ENCODE data around the gene CEP112. TPM values are rescaled to one million over a fixed set of nuclear protein-coding genes. Genes with fewer than 3 reads are reported as not detected.

CEP112 gene
- total and polyA plus RNA-seq, 7 donors: 4.5 to 19.4 (median 9.7) TPM

GRCh38 chr17:65902831-65903522 is 289.0 kb downstream of the CEP112 start:
- ATAC-seq: peak in 3 of 4 donors; percentile 39 to 89 (median 67)
- WGBS, 3 donors: 61 to 70% (median 68%) methylated on average over 11 of the region's 11 CpGs

GRCh38 chr17:65902155-65902554 is 289.8 kb downstream of the CEP112 start:
- Histone ChIP-seq H3K36me3 (ENCODE audit: insufficient read depth in 1 of 2, low read depth in 1 of 2) (no peaks in the 10 kb centered on the region), H3K4me1 (no peaks in the 10 kb centered on the region), H3K9me3 (no peaks in the 10 kb centered on the region), H3K4me3 (no peak overlapping the region), H3K27me3 (ENCODE audit: insufficient read depth in 3 of 3, low read length in 2 of 3) (no peaks in the 10 kb centered on the region), H3K27ac (no peak overlapping the region)
- 97 to 99% (median 97%) methylated on average over 10 of the region's 10 CpGs for WGBS, 3 donors
- intact Hi-C loops (cut with DNase I): no loop called here
- no peak for TF ChIP-seq CTCF (IDR thresholded peaks at IDR 0.05)
- no peak for DNase-seq
- no peak for ATAC-seq

More at GRCh38 chr17:65902831-65903522, 289.0 kb downstream of the CEP112 start:
- H3K27ac ChIP-seq: no peak overlapping the region
- no peaks in the 10 kb centered on the region for H3K9me3 ChIP-seq
- intact Hi-C loops (cut with DNase I): no loop called here
- no peak for TF ChIP-seq CTCF (IDR thresholded peaks at IDR 0.05)
- H3K36me3 ChIP-seq (ENCODE audit: insufficient read depth in 1 of 2, low read depth in 1 of 2): no peaks in the 10 kb centered on the region
- no peaks in the 10 kb centered on the region for H3K27me3 ChIP-seq (ENCODE audit: insufficient read depth in 3 of 3, low read length in 2 of 3)
- H3K4me3 ChIP-seq: no peak overlapping the region
- no peaks in the 10 kb centered on the region for H3K4me1 ChIP-seq
- peak in 1 of 2 donors; percentile 12 for DNase-seq

- intact Hi-C loops (cut with DNase I): no loop called here
- no peak overlapping the region for H3K4me3 ChIP-seq
- no peak overlapping the region for H3K27ac ChIP-seq
- H3K27me3 ChIP-seq (ENCODE audit: insufficient read depth in 3 of 3, low read length in 2 of 3): no peaks in the 10 kb centered on the region
- ATAC-seq (no peak), DNase-seq (no peak)
- H3K9me3 ChIP-seq: no peaks in the 10 kb centered on the region
- no peaks in the 10 kb centered on the region for H3K36me3 ChIP-seq (ENCODE audit: insufficient read depth in 1 of 2, low read depth in 1 of 2)
- no peak for TF ChIP-seq CTCF (IDR thresholded peaks at IDR 0.05)
- no peaks in the 10 kb centered on the region for H3K4me1 ChIP-seq
These were observed 290.5 kb downstream of the CEP112 start for GRCh38 chr17:65901394-65901793.

GRCh38 chr17:65900216-65900615 is 291.7 kb downstream of the CEP112 start:
- ATAC-seq (no peak), DNase-seq (no peak)
- 91 to 92% (median 92%) methylated on average over 6 of the region's 6 CpGs for WGBS, 3 donors
- no peak for TF ChIP-seq CTCF (IDR thresholded peaks at IDR 0.05)
- H3K4me3 ChIP-seq: no peak overlapping the region
- no peaks in the 10 kb centered on the region for H3K27me3 ChIP-seq (ENCODE audit: insufficient read depth in 3 of 3, low read length in 2 of 3)
- intact Hi-C loops (cut with DNase I): no loop called here
- H3K9me3 ChIP-seq: no peaks in the 10 kb centered on the region
- H3K36me3 ChIP-seq (ENCODE audit: insufficient read depth in 1 of 2, low read depth in 1 of 2): no peaks in the 10 kb centered on the region
- H3K4me1 ChIP-seq: no peaks in the 10 kb centered on the region
- H3K27ac ChIP-seq: no peak overlapping the region

- Histone ChIP-seq H3K4me3 (no peak overlapping the region), H3K27ac (no peak overlapping the region), H3K27me3 (ENCODE audit: insufficient read depth in 3 of 3, low read length in 2 of 3) (no peaks in the 10 kb centered on the region), H3K36me3 (ENCODE audit: insufficient read depth in 1 of 2, low read depth in 1 of 2) (no peaks in the 10 kb centered on the region), H3K9me3 (no peaks in the 10 kb centered on the region), H3K4me1 (no peaks in the 10 kb centered on the region)
- no peak for ATAC-seq
- WGBS, 3 donors: 96 to 99% (median 97%) methylated on average over 3 of the region's 3 CpGs
- DNase-seq: no peak
- no peak for TF ChIP-seq CTCF (IDR thresholded peaks at IDR 0.05)
- intact Hi-C loops (cut with DNase I): no loop called here
These were observed 293.3 kb downstream of the CEP112 start for GRCh38 chr17:65898651-65899050.
